Astrocyte (in vitro differentiated cells and primary cell): Measurements from ENCODE around the gene KCNB1. TPM values are rescaled to one million over a fixed set of nuclear protein-coding genes. Genes with fewer than 3 reads are reported as not detected.

ENCODE experiments used
- DNase-seq: peaks from one replicate; pipeline ENCODE4 v3.0.0-alpha.2; 2010; ENCODE audit warnings: low read depth
- FAIRE-seq: peaks from 2 replicates; lab custom pipeline; 2011; peaks lifted over from hg19 to GRCh38; lab: Jason Lieb, UNC
- H2AFZ ChIP-seq: 2 replicates; pipeline ENCODE4 v1.6.0; 2012; ENCODE audit warnings: low read depth, low read length, inconsistent platforms
- H3K27ac ChIP-seq: 2 replicates; pipeline ENCODE4 v1.5.1; 2011; ENCODE audit warnings: low read depth, low read length, inconsistent platforms
- H3K27me3 ChIP-seq: 2 replicates; pipeline ENCODE4 v1.6.0; 2011; ENCODE audit warnings: low read length, inconsistent platforms; ENCODE audit not compliant: insufficient read depth
- H3K36me3 ChIP-seq: 2 replicates; pipeline ENCODE4 v1.5.1; 2011; ENCODE audit warnings: low read length, inconsistent platforms; ENCODE audit not compliant: insufficient read depth
- H3K4me1 ChIP-seq: 2 replicates; pipeline ENCODE4 v1.5.1; 2011; ENCODE audit warnings: low read length, inconsistent platforms; ENCODE audit not compliant: insufficient read depth
- H3K4me2 ChIP-seq: 2 replicates; pipeline ENCODE4 v1.6.0; 2012; ENCODE audit warnings: low read length, inconsistent platforms
- H3K4me3 ChIP-seq: 2 replicates; pipeline ENCODE4 v1.5.1; 2011; ENCODE audit warnings: low read depth, mild to moderate bottlenecking, low read length, inconsistent platforms; ENCODE audit not compliant: insufficient read depth
- H3K79me2 ChIP-seq: 2 replicates; pipeline ENCODE4 v1.6.0; 2012; ENCODE audit warnings: mild to moderate bottlenecking, low read length, inconsistent platforms; ENCODE audit not compliant: insufficient read depth
- H3K9ac ChIP-seq: 2 replicates; pipeline ENCODE4 v1.6.0; 2012; ENCODE audit warnings: mild to moderate bottlenecking, low read length, inconsistent platforms
- H3K9me3 ChIP-seq: 2 replicates; pipeline ENCODE4 v1.5.1; 2012; ENCODE audit warnings: low read depth, mild to moderate bottlenecking, low read length, inconsistent platforms; ENCODE audit not compliant: insufficient read depth
- H4K20me1 ChIP-seq: 2 replicates; pipeline ENCODE4 v1.6.0; 2012; ENCODE audit warnings: low read length, inconsistent platforms; ENCODE audit not compliant: insufficient read depth
- H3K27ac Mint-ChIP-seq: one replicate; pipeline ENCODE4 v1.8.0; 2021; ENCODE audit warnings: mild to moderate bottlenecking, mixed read lengths; ENCODE audit not compliant: unreplicated experiment
- H3K27me3 Mint-ChIP-seq: one replicate; pipeline ENCODE4 v1.8.0; 2021; ENCODE audit warnings: low read depth, mixed read lengths; ENCODE audit not compliant: unreplicated experiment
- H3K36me3 Mint-ChIP-seq: one replicate; pipeline ENCODE4 v1.8.0; 2021; ENCODE audit warnings: low read depth, mixed read lengths; ENCODE audit not compliant: unreplicated experiment
- H3K4me1 Mint-ChIP-seq: one replicate; pipeline ENCODE4 v1.8.0; 2021; ENCODE audit warnings: low read depth, mixed read lengths; ENCODE audit not compliant: unreplicated experiment
- H3K4me3 Mint-ChIP-seq: one replicate; pipeline ENCODE4 v1.8.0; 2021; ENCODE audit warnings: mild to moderate bottlenecking, moderate library complexity, mixed read lengths; ENCODE audit not compliant: unreplicated experiment
- H3K9me3 Mint-ChIP-seq: one replicate; pipeline ENCODE4 v1.8.0; 2021; ENCODE audit warnings: mild to moderate bottlenecking, mixed read lengths; ENCODE audit not compliant: unreplicated experiment
- EZH2 ChIP-seq: IDR thresholded peaks from 2 replicates; pipeline ENCODE4 v1.6.1; 2012; ENCODE audit warnings: mild to moderate bottlenecking, low read length, inconsistent platforms; ENCODE audit not compliant: insufficient read depth
- total RNA-seq: library from RNA; stranded (reverse); gene quantifications from 2 replicates; pipeline ENCODE4 v1.2.1, GENCODE V29; 2021
- TF ChIP-seq, protein P1 (sequence below): IDR thresholded peaks from 2 replicates; pipeline ENCODE4 v1.5.1; 2011; ENCODE audit warnings: low read depth, mild to moderate bottlenecking, inconsistent platforms, low read length, moderate library complexity; ENCODE audit not compliant: insufficient read depth

KCNB1 gene
- total RNA-seq, 1 donor from 2014 or later, result 0.48 TPM

DNA sequence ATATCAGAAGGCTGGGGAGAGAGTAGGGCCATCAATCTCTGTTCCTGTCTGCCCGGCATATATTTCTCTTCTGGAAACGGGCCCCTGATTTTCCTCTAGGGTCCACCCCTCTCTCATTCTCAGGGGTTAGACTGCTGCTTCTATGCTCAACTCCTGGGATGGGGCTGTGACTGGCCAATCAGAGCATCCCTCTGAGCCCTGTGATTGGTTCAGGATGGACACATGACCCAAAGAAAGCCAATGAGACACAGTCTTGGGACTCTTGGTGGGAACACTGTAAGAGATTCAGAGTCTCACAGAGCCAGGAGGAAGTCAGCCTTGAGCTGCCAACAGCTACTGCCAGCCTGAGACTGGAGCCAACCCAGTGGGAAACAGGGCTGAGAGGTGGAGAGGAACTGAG lies 31.0 kb upstream of the KCNB1 start:
- Mint-ChIP-seq H3K27me3 (peaks cover 24% of the 10 kb centered on the region), H3K27ac (no peak overlapping the region), H3K36me3 (no peaks in the 10 kb centered on the region), H3K4me1 (peaks cover 10% of the 10 kb centered on the region), H3K9me3 (peaks cover 1% of the 10 kb centered on the region), H3K4me3 (no peak overlapping the region)
- DNase-seq, result no peak
- FAIRE-seq, result no peak
- no peak overlapping the region for H2AFZ ChIP-seq
- no peak overlapping the region for H3K4me3 ChIP-seq
- no peak for TF ChIP-seq EZH2
- TF ChIP-seq, protein P1, sequence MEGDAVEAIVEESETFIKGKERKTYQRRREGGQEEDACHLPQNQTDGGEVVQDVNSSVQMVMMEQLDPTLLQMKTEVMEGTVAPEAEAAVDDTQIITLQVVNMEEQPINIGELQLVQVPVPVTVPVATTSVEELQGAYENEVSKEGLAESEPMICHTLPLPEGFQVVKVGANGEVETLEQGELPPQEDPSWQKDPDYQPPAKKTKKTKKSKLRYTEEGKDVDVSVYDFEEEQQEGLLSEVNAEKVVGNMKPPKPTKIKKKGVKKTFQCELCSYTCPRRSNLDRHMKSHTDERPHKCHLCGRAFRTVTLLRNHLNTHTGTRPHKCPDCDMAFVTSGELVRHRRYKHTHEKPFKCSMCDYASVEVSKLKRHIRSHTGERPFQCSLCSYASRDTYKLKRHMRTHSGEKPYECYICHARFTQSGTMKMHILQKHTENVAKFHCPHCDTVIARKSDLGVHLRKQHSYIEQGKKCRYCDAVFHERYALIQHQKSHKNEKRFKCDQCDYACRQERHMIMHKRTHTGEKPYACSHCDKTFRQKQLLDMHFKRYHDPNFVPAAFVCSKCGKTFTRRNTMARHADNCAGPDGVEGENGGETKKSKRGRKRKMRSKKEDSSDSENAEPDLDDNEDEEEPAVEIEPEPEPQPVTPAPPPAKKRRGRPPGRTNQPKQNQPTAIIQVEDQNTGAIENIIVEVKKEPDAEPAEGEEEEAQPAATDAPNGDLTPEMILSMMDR, result no peak
- no peak overlapping the region for H3K4me2 ChIP-seq
- no peaks in the 10 kb centered on the region for H3K79me2 ChIP-seq
- H3K27ac ChIP-seq, result no peak overlapping the region
- H3K36me3 ChIP-seq, result no peaks in the 10 kb centered on the region
- H3K4me1 ChIP-seq, result peaks cover 13% of the 10 kb centered on the region
- no peaks in the 10 kb centered on the region for H3K9me3 ChIP-seq
- H3K27me3 ChIP-seq, result peaks cover 3% of the 10 kb centered on the region
- no peak overlapping the region for H3K9ac ChIP-seq
- H4K20me1 ChIP-seq, result no peaks in the 10 kb centered on the region

- peaks cover 5% of the 10 kb centered on the region for H4K20me1 ChIP-seq
- H3K79me2 ChIP-seq, result no peaks in the 10 kb centered on the region
- H3K36me3 ChIP-seq, result no peaks in the 10 kb centered on the region
- Mint-ChIP-seq H3K4me3 (no peak overlapping the region), H3K4me1 (peaks cover 10% of the 10 kb centered on the region), H3K27me3 (peaks cover 21% of the 10 kb centered on the region), H3K9me3 (peaks cover 1% of the 10 kb centered on the region), H3K36me3 (no peaks in the 10 kb centered on the region), H3K27ac (no peak overlapping the region)
- no peak overlapping the region for H3K9ac ChIP-seq
- TF ChIP-seq EZH2, result no peak
- TF ChIP-seq, protein P1, result no peak
- H3K4me2 ChIP-seq, result no peak overlapping the region
- H2AFZ ChIP-seq, result no peak overlapping the region
- H3K4me1 ChIP-seq, result peaks cover 13% of the 10 kb centered on the region
- no peak for DNase-seq
- H3K9me3 ChIP-seq, result no peaks in the 10 kb centered on the region
- H3K27ac ChIP-seq, result no peak overlapping the region
- H3K4me3 ChIP-seq, result no peak overlapping the region
- H3K27me3 ChIP-seq, result peaks cover 5% of the 10 kb centered on the region
- FAIRE-seq, result no peak
These were observed 30.5 kb upstream of the KCNB1 start for GRCh38 chr20:49513009-49513408.

GRCh38 chr20:49511788-49512525 lies 29.5 kb upstream of the KCNB1 start:
- H3K9ac ChIP-seq, result no peak overlapping the region
- H3K9me3 ChIP-seq, result no peaks in the 10 kb centered on the region
- no peak for FAIRE-seq
- no peak overlapping the region for H3K4me3 ChIP-seq
- peaks cover 8% of the 10 kb centered on the region for H3K27me3 ChIP-seq
- no peaks in the 10 kb centered on the region for H3K36me3 Mint-ChIP-seq
- H3K9me3 Mint-ChIP-seq, result peaks cover 1% of the 10 kb centered on the region
- H3K27me3 Mint-ChIP-seq, result peaks cover 21% of the 10 kb centered on the region
- H3K4me1 ChIP-seq, result peaks cover 13% of the 10 kb centered on the region
- H3K4me1 Mint-ChIP-seq, result peaks cover 10% of the 10 kb centered on the region
- H3K4me2 ChIP-seq, result no peak overlapping the region
- H2AFZ ChIP-seq, result no peak overlapping the region
- no peak overlapping the region for H3K4me3 Mint-ChIP-seq
- DNase-seq, result no peak
- no peaks in the 10 kb centered on the region for H3K36me3 ChIP-seq
- no peak overlapping the region for H3K27ac Mint-ChIP-seq
- H3K27ac ChIP-seq, result no peak overlapping the region
- no peaks in the 10 kb centered on the region for H3K79me2 ChIP-seq
- H4K20me1 ChIP-seq, result peaks cover 8% of the 10 kb centered on the region
- TF ChIP-seq EZH2, result no peak
- TF ChIP-seq, protein P1, result no peak
